HG02938 (cell line): ENCODE measurements around the gene SRBD1.

Source experiments
- ATAC-seq: cut with Tn5 transposase; IDR thresholded peaks from one replicate; pipeline ENCODE4 v1.9.1; 2021; ENCODE audit warnings: mild to moderate bottlenecking, moderate library complexity; ENCODE audit not compliant: unreplicated experiment

SRBD1 gene

GRCh38 chr2:45382744-45383143 is 228.3 kb downstream of the SRBD1 start:
- ATAC-seq = no peak

- no peak for ATAC-seq
Measured at GRCh38 chr2:45380131-45380836, 230.8 kb downstream of the SRBD1 start.

- no peak for ATAC-seq
Measured at GRCh38 chr2:45379399-45380087, 231.5 kb downstream of the SRBD1 start.

- no peak for ATAC-seq
Measured at GRCh38 chr2:45373534-45373933, 237.5 kb downstream of the SRBD1 start.

GRCh38 chr2:45370369-45370768 is 240.7 kb downstream of the SRBD1 start:
- no peak for ATAC-seq

- no peak for ATAC-seq
Measured at GRCh38 chr2:45368792-45369191, 242.3 kb downstream of the SRBD1 start.

- ATAC-seq = no peak
Measured at GRCh38 chr2:45361666-45362065, 249.4 kb downstream of the SRBD1 start.

GRCh38 chr2:45354776-45355175 is 256.3 kb downstream of the SRBD1 start:
- no peak for ATAC-seq

- no peak for ATAC-seq
Measured at GRCh38 chr2:45353879-45354278, 257.2 kb downstream of the SRBD1 start.

GRCh38 chr2:45352506-45352905 is 258.6 kb downstream of the SRBD1 start:
- no peak for ATAC-seq

GRCh38 chr2:45345331-45346234 is 265.5 kb downstream of the SRBD1 start:
- ATAC-seq = no peak

GRCh38 chr2:45344502-45344901 is 266.6 kb downstream of the SRBD1 start:
- ATAC-seq = no peak

- no peak for ATAC-seq
Measured at GRCh38 chr2:45344071-45344470, 267.0 kb downstream of the SRBD1 start.

GRCh38 chr2:45343251-45344017 is 267.6 kb downstream of the SRBD1 start:
- no peak for ATAC-seq

GRCh38 chr2:45340318-45340717 is 270.7 kb downstream of the SRBD1 start:
- no peak for ATAC-seq

- ATAC-seq = no peak
Measured at GRCh38 chr2:45339253-45339652, 271.8 kb downstream of the SRBD1 start.
